Neuronal stem cell (in vitro differentiated cells): ENCODE data around the gene ARL2BP.

ENCODE experiments used
- DNase-seq: peaks from one replicate; pipeline ENCODE4 v3.0.0-alpha.2; 2013; ENCODE audit warnings: low spot score
- H2AFZ ChIP-seq: one replicate; pipeline ENCODE4 v1.6.1; 2013; ENCODE audit warnings: mild to moderate bottlenecking, low read length, inconsistent platforms
- H2AK5ac ChIP-seq: 2 replicates; pipeline ENCODE4 v1.6.1; 2013; ENCODE audit warnings: low read depth, mild to moderate bottlenecking, inconsistent platforms, low read length, moderate library complexity, mixed read lengths
- H2BK120ac ChIP-seq: 2 replicates; pipeline ENCODE4 v1.6.1; 2013; ENCODE audit warnings: low read depth, mild to moderate bottlenecking, inconsistent platforms, low read length, moderate library complexity, mixed read lengths
- H2BK12ac ChIP-seq: one replicate; pipeline ENCODE4 v1.6.1; 2013; ENCODE audit warnings: low read length, inconsistent platforms
- H2BK15ac ChIP-seq: 2 replicates; pipeline ENCODE4 v1.6.1; 2013; ENCODE audit warnings: mild to moderate bottlenecking, low read length, inconsistent platforms, mixed read lengths
- H2BK5ac ChIP-seq: one replicate; pipeline ENCODE4 v1.6.1; 2013; ENCODE audit warnings: inconsistent platforms, mild to moderate bottlenecking, low read length, moderate library complexity
- H3K14ac ChIP-seq: one replicate; pipeline ENCODE4 v1.6.1; 2013; ENCODE audit warnings: low read length, inconsistent platforms
- H3K18ac ChIP-seq: 2 replicates; pipeline ENCODE4 v1.6.1; 2013; ENCODE audit warnings: low read length, inconsistent platforms
- H3K23ac ChIP-seq: 2 replicates; pipeline ENCODE4 v1.6.1; 2013; ENCODE audit warnings: low read depth, mild to moderate bottlenecking, mixed read lengths, low read length, inconsistent platforms; ENCODE audit not compliant: poor library complexity
- H3K27ac ChIP-seq: replicated peaks from 3 replicates; pipeline ENCODE4 v1.5.1; 2013; ENCODE audit warnings: low read length, inconsistent platforms
- H3K27me3 ChIP-seq, 3 experiments: 2 replicates each; pipeline ENCODE4 v1.6.1; 2013; ENCODE audit warnings: low read length in 3 of 3, mild to moderate bottlenecking in 2 of 3, inconsistent platforms in 1 of 3, low read depth in 1 of 3, mixed read lengths in 1 of 3, moderate library complexity in 1 of 3; ENCODE audit not compliant: control insufficient read depth in 3 of 3, insufficient read depth in 3 of 3
- H3K36me3 ChIP-seq, 2 donors: replicated peaks in 1 of 2; 2 replicates each; pipeline ENCODE4 v1.6.1; 2013; ENCODE audit warnings: low read length in 2 of 2; ENCODE audit not compliant: control insufficient read depth in 2 of 2, insufficient read depth in 2 of 2
- H3K4ac ChIP-seq: 2 replicates; pipeline ENCODE4 v1.6.1; 2013; ENCODE audit warnings: inconsistent platforms, mild to moderate bottlenecking, low read length, moderate library complexity
- H3K4me1 ChIP-seq, 2 donors: 1 replicate in 1 of 2; 2 replicates in 1 of 2; pipeline ENCODE4 v1.6.1; 2013; ENCODE audit warnings: low read length in 2 of 2, low read depth in 1 of 2; ENCODE audit not compliant: control insufficient read depth in 2 of 2, insufficient read depth in 1 of 2
- H3K4me2 ChIP-seq: one replicate; pipeline ENCODE4 v1.6.1; 2013; ENCODE audit warnings: mild to moderate bottlenecking, low read length, inconsistent platforms; ENCODE audit not compliant: insufficient read depth, poor library complexity, severe bottlenecking
- H3K4me3 ChIP-seq, 2 donors: 2 replicates each; pipeline ENCODE4 v1.5.1; 2013; ENCODE audit warnings: low read length in 2 of 2, mild to moderate bottlenecking in 2 of 2, inconsistent platforms in 1 of 2, moderate library complexity in 1 of 2
- H3K79me1 ChIP-seq: one replicate; pipeline ENCODE4 v1.6.1; 2013; ENCODE audit warnings: low read depth, mild to moderate bottlenecking, inconsistent platforms, low read length, moderate library complexity
- H3K9ac ChIP-seq: one replicate; pipeline ENCODE4 v1.6.1; 2013; ENCODE audit warnings: mild to moderate bottlenecking, low read depth, low read length, inconsistent platforms; ENCODE audit not compliant: poor library complexity
- H3K9me3 ChIP-seq, 2 donors: replicated peaks in 1 of 2; 2 replicates each; pipeline versions ENCODE3 to v1.6.1; 2013; ENCODE audit warnings: low read length in 2 of 2, mild to moderate bottlenecking in 2 of 2, inconsistent platforms in 1 of 2, low read depth in 1 of 2, mixed read lengths in 1 of 2, moderate library complexity in 1 of 2; ENCODE audit not compliant: control insufficient read depth in 2 of 2, insufficient read depth in 1 of 2
- H4K8ac ChIP-seq: one replicate; pipeline ENCODE4 v1.6.1; 2013; ENCODE audit warnings: low read depth, mild to moderate bottlenecking, inconsistent platforms, low read length, moderate library complexity
- H4K91ac ChIP-seq: one replicate; pipeline ENCODE4 v1.6.1; 2013; ENCODE audit warnings: low read length, low read depth, mild to moderate bottlenecking, inconsistent platforms; ENCODE audit not compliant: poor library complexity
- WGBS, 2 donors: extraction: QIAGEN DNeasy Blood & Tissue Kit; methylation state at CpG; one replicate each; pipeline ENCODE4 v1.1.7; 2013; ENCODE audit warnings: missing lambda C conversion rate in 2 of 2, mixed read lengths in 1 of 2; ENCODE audit not compliant: insufficient read length in 2 of 2, insufficient replicate concordance in 1 of 2; ENCODE audit errors: extremely low coverage in 2 of 2; 5-methylcytosine and 5-hydroxymethylcytosine counted together

Gene ARL2BP

DNA sequence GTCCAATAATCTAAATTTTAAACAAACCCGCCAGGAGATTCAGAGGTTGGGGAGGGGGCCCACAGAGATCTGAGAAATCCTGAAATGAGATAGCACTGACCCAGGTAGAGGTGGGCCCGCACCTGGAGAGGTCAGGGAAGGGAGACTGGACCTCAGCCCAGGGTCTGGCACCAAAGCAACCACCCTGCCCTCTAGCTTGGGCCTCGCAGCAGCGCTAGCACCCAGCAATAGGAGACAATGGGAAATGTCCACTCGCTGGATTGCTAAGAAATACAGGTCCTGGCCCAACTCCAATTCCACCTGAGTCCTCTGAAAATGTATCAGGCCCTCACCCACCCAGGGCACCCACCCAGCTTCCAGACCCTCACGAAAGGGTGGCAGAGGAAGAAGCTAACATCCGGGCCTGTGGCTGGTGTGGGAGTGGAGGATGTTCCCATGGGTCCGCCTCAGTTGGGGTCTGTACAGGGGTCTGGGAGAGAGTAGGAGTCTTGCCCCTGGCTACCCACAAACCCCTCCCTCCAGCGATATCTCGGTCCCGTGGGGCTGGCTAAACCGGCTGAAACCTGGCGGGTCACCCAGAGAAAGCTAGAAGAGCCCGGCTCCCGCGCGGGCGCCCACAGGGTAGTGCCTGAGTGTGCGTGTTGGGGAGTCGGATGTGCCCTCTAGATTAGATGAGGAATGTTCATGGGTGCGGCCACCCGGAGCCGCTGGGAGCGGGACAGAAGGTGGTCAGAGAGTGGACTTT lies 38.3 kb downstream of the ARL2BP start:
- H3K27me3 ChIP-seq, result peaks cover 12 to 56% (median 28%) of the 10 kb centered on the region in 3 experiments
- no peak overlapping the region for H3K4ac ChIP-seq
- peak overlapping the region; percentile 95 for H3K4me2 ChIP-seq
- H2AFZ ChIP-seq, result no peak overlapping the region
- no peak overlapping the region for H4K91ac ChIP-seq
- H3K36me3 ChIP-seq, result no peaks in the 10 kb centered on the region
- peaks cover 0 to 4% of the 10 kb centered on the region in 2 donors for H3K4me1 ChIP-seq
- H3K27ac ChIP-seq, result no peak overlapping the region
- no CpG with 5 or more reads among the region's 24 CpGs for WGBS, 2 donors
- DNase-seq, result no peak
- no peak overlapping the region for H2BK15ac ChIP-seq
- H3K18ac ChIP-seq, result no peak overlapping the region
- peak overlapping the region; percentile 65 for H3K14ac ChIP-seq
- H2AK5ac ChIP-seq, result peak overlapping the region; percentile 72
- no peak overlapping the region for H3K9ac ChIP-seq
- peak overlapping the region; percentile 55 for H2BK120ac ChIP-seq
- peak overlapping the region in 1 of 2 donors; percentile 83 for H3K4me3 ChIP-seq
- H3K23ac ChIP-seq, result no peak overlapping the region
- H3K9me3 ChIP-seq, result peaks cover 0 to 2% of the 10 kb centered on the region in 2 donors
- no peaks in the 10 kb centered on the region for H3K79me1 ChIP-seq
- H4K8ac ChIP-seq, result no peak overlapping the region
- H2BK12ac ChIP-seq, result no peak overlapping the region
- peak overlapping the region; percentile 32 for H2BK5ac ChIP-seq

DNA sequence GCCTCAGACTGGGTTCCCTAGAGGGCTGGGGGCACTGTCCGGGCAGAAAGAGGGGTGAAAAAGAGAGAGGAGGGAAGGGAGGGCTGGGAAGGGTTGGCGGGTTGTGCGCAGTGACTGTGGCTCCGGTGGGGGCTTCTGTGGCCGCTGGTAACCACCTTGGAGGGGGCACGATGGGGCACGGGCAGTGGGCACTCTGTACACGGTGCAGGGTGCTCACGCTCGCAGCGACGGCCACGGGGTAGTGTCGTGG lies 38.8 kb downstream of the ARL2BP start:
- Histone ChIP-seq H2BK120ac (peak overlapping the region; percentile 55), H2BK12ac (peak overlapping the region; percentile 93), H3K36me3 (no peaks in the 10 kb centered on the region), H3K4me2 (peak overlapping the region; percentile 95), H3K4me1 (peaks cover 0 to 4% of the 10 kb centered on the region in 2 donors), H4K91ac (no peak overlapping the region), H3K18ac (peak overlapping the region; percentile 98), H2AFZ (peak overlapping the region; percentile 94), H3K27ac (no peak overlapping the region), H3K23ac (peak overlapping the region; percentile 96), H3K27me3 (peaks cover 12 to 56% (median 28%) of the 10 kb centered on the region in 3 experiments), H3K14ac (peak overlapping the region; percentile 65), H3K79me1 (no peaks in the 10 kb centered on the region), H3K9ac (peak overlapping the region; percentile 78), H4K8ac (no peak overlapping the region), H3K4me3 (peak overlapping the region in 1 of 2 donors; percentile 83), H3K4ac (no peak overlapping the region), H2AK5ac (peak overlapping the region; percentile 72), H2BK15ac (peak overlapping the region; percentile 69), H2BK5ac (peak overlapping the region; percentile 32), H3K9me3 (peaks cover 0 to 2% of the 10 kb centered on the region in 2 donors)
- DNase-seq, result no peak
- no CpG with 5 or more reads among the region's 14 CpGs for WGBS, 2 donors

DNA sequence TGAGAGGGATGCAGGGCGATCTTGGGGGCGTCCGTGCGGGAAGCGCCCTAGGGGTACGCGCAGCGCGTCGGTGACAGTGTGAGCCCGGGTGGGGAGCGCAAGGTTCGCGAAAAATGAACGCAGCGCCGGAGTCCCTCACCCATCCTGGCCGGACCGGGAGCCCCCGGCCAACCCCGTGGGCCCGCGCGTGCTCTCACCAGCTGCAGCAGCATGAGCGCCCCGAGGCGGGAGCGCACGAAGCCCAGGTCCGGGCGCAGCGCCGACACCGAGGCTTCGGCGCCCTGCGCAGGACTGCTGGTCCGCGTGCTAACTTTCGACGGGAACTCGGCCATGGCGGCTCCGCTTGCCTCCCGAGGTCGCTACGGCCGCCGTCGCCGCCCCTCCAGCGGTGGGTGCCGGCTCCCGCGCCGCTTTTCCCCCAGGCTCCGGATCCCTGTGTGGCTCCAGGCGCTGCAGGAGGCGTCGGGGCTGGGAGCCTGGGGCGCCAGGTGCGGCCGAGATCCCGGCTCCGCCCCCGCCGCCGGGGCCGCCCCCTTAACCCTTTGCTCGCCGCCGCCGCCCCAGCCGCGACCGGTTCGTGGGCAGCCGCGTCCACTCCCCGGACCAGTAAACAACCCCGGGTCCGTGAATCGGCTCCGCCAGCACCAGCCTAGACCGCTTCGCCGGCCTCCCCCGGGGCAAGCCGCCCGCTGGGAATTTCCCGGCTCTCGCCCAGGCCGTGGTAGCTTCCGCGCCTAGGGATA lies 39.3 kb downstream of the ARL2BP start, which contains the start of gene PLLP:
Gene PLLP (minus strand): TSS at position 464 of the 743 bp plus-strand sequence. CDS start 132 bp downstream, at position 332.
- Histone ChIP-seq H3K4me1 (peaks cover 0 to 5% of the 10 kb centered on the region in 2 donors), H2AK5ac (peak within 1 kb of the TSS; percentile 72), H3K79me1 (no peaks in the 10 kb centered on the region), H3K36me3 (no peaks in the 10 kb centered on the region), H4K91ac (peak within 1 kb of the TSS; percentile 40), H3K9ac (peak within 1 kb of the TSS; percentile 78), H3K23ac (peak within 1 kb of the TSS; percentile 96), H3K4me2 (peak within 1 kb of the TSS; percentile 95), H3K9me3 (peaks cover 0 to 2% of the 10 kb centered on the region in 2 donors), H3K27me3 (peaks cover 12 to 56% (median 28%) of the 10 kb centered on the region in 3 experiments), H3K14ac (peak within 1 kb of the TSS; percentile 65), H3K27ac (no peak within 1 kb of the TSS), H3K4ac (no peak within 1 kb of the TSS), H3K4me3 (peak within 1 kb of the TSS; percentile 42 to 83), H2BK5ac (peak within 1 kb of the TSS; percentile 32), H2AFZ (peak within 1 kb of the TSS; percentile 94), H2BK12ac (peak within 1 kb of the TSS; percentile 93), H2BK120ac (peak within 1 kb of the TSS; percentile 55), H2BK15ac (peak within 1 kb of the TSS; percentile 69), H4K8ac (no peak within 1 kb of the TSS), H3K18ac (peak within 1 kb of the TSS; percentile 98)
- no peak for DNase-seq
- no CpG with 5 or more reads among the region's 95 CpGs for WGBS, 2 donors

DNA sequence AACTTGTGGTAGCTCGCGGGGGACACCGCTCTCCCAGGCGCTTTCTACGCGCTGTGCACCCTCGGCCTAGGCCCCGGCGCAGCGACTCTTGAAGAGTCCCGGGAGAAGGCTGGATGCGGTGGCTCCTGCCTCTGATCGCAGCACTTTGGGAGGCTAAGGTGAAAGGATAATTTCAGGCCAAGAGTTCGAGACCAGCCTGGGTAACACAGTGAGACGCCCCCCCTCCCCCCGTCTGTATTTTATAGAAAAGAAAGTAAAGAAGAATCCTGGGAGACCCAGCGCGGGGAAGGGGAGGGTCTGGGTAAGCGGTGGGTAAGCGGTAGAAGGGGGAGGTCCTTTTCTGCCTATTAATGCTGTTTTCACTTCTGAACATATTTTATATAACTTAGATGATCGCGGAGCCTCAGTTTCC lies 39.9 kb downstream of the ARL2BP start:
- Histone ChIP-seq H3K4me3 (peak overlapping the region; percentile 42 to 83), H3K4me1 (peaks cover 0 to 6% of the 10 kb centered on the region in 2 donors), H3K36me3 (no peaks in the 10 kb centered on the region), H2AK5ac (no peak overlapping the region), H3K27me3 (peaks cover 12 to 59% (median 28%) of the 10 kb centered on the region in 3 experiments), H3K14ac (no peak overlapping the region), H3K9me3 (peaks cover 0 to 2% of the 10 kb centered on the region in 2 donors), H3K9ac (peak overlapping the region; percentile 52), H3K23ac (no peak overlapping the region), H3K27ac (no peak overlapping the region), H3K4me2 (peak overlapping the region; percentile 95), H2BK12ac (no peak overlapping the region), H2BK120ac (no peak overlapping the region), H3K4ac (no peak overlapping the region), H2BK15ac (peak overlapping the region; percentile 53), H3K18ac (peak overlapping the region; percentile 89), H2BK5ac (peak overlapping the region; percentile 32), H4K91ac (no peak overlapping the region), H3K79me1 (no peaks in the 10 kb centered on the region), H4K8ac (no peak overlapping the region), H2AFZ (peak overlapping the region; percentile 94)
- no CpG with 5 or more reads among the region's 22 CpGs for WGBS, 2 donors
- no peak for DNase-seq
